Mesothelial cell of epicardium (in vitro differentiated cells): ENCODE data around the gene TMEM271. TPM values are rescaled to one million over a fixed set of nuclear protein-coding genes. Genes with fewer than 3 reads are reported as not detected.

Source experiments
- DNase-seq, 2 experiments: peaks; one replicate each; pipeline ENCODE4 v3.0.0; 2021; ENCODE audit warnings: low spot score in 2 of 2; ENCODE audit not compliant: unreplicated experiment in 2 of 2
- H3K27ac Mint-ChIP-seq: 2 replicates; pipeline ENCODE4 v1.8.0; 2021; ENCODE audit warnings: mixed read lengths
- H3K27me3 Mint-ChIP-seq: 2 replicates; pipeline ENCODE4 v1.8.0; 2021; ENCODE audit warnings: low read depth, mixed read lengths
- H3K36me3 Mint-ChIP-seq: 2 replicates; pipeline ENCODE4 v1.8.0; 2021; ENCODE audit warnings: mixed read lengths
- H3K4me1 Mint-ChIP-seq: 2 replicates; pipeline ENCODE4 v1.8.0; 2021; ENCODE audit warnings: mixed read lengths
- H3K4me3 Mint-ChIP-seq: 2 replicates; pipeline ENCODE4 v1.8.0; 2021; ENCODE audit warnings: mild to moderate bottlenecking, moderate library complexity, mixed read lengths
- H3K9me3 Mint-ChIP-seq: 2 replicates; pipeline ENCODE4 v1.8.0; 2021; ENCODE audit warnings: mixed read lengths
- CTCF ChIP-seq: fragments of 200-600 bp; sonication (generic); IDR thresholded peaks from one replicate; pipeline ENCODE4 v1.5.0; 2021; ENCODE audit warnings: antibody characterized with exemption; ENCODE audit not compliant: unreplicated experiment
- total RNA-seq: library from RNA; stranded (reverse); gene quantifications from 3 replicates; pipeline ENCODE4 v1.2.1, GENCODE V29; 2021

Gene TMEM271
- total RNA-seq, 1 donor from 2014 or later, result not detected

GRCh38 chr4:578451-579443, 2.7 kb upstream of the TMEM271 start:
- no peaks in the 10 kb centered on the region for H3K36me3 Mint-ChIP-seq
- H3K9me3 Mint-ChIP-seq, result no peaks in the 10 kb centered on the region
- no peak overlapping the region for H3K27ac Mint-ChIP-seq
- no peak for DNase-seq
- H3K4me1 Mint-ChIP-seq, result peaks cover 10% of the 10 kb centered on the region
- H3K27me3 Mint-ChIP-seq, result peaks cover 71% of the 10 kb centered on the region
- TF ChIP-seq CTCF, result no peak
- H3K4me3 Mint-ChIP-seq, result no peak overlapping the region

- Mint-ChIP-seq H3K4me3 (peak overlapping the region; percentile 33), H3K36me3 (no peaks in the 10 kb centered on the region), H3K4me1 (peaks cover 10% of the 10 kb centered on the region), H3K27ac (no peak overlapping the region), H3K9me3 (no peaks in the 10 kb centered on the region), H3K27me3 (peaks cover 78% of the 10 kb centered on the region)
- TF ChIP-seq CTCF, result no peak
- DNase-seq, result no peak
Observed at GRCh38 chr4:577499-578450, 1.7 kb upstream of the TMEM271 start.

GRCh38 chr4:576991-577498, 950 bp upstream of the TMEM271 start:
- Mint-ChIP-seq H3K4me3 (peak overlapping the region; percentile 59), H3K27me3 (peaks cover 82% of the 10 kb centered on the region), H3K4me1 (peaks cover 10% of the 10 kb centered on the region), H3K9me3 (no peaks in the 10 kb centered on the region), H3K36me3 (no peaks in the 10 kb centered on the region), H3K27ac (no peak overlapping the region)
- TF ChIP-seq CTCF, result no peak
- no peak for DNase-seq

GRCh38 chr4:575281-576141, 584 bp downstream of the TMEM271 start:
- DNase-seq, result peak; percentile 64 to 83
- H3K27me3 Mint-ChIP-seq, result peaks cover 82% of the 10 kb centered on the region

More at GRCh38 chr4:575281-576141, 584 bp downstream of the TMEM271 start:
- peaks cover 10% of the 10 kb centered on the region for H3K4me1 Mint-ChIP-seq
- no peak overlapping the region for H3K4me3 Mint-ChIP-seq
- TF ChIP-seq CTCF, result no peak
- H3K36me3 Mint-ChIP-seq, result no peaks in the 10 kb centered on the region
- no peaks in the 10 kb centered on the region for H3K9me3 Mint-ChIP-seq
- H3K27ac Mint-ChIP-seq, result no peak overlapping the region
